ENCODE measurements around the gene KLK4.

GRCh38 chr19:50870417-50871089 is 40.6 kb downstream of the KLK4 start:
- TF ChIP-seq, protein P1, sequence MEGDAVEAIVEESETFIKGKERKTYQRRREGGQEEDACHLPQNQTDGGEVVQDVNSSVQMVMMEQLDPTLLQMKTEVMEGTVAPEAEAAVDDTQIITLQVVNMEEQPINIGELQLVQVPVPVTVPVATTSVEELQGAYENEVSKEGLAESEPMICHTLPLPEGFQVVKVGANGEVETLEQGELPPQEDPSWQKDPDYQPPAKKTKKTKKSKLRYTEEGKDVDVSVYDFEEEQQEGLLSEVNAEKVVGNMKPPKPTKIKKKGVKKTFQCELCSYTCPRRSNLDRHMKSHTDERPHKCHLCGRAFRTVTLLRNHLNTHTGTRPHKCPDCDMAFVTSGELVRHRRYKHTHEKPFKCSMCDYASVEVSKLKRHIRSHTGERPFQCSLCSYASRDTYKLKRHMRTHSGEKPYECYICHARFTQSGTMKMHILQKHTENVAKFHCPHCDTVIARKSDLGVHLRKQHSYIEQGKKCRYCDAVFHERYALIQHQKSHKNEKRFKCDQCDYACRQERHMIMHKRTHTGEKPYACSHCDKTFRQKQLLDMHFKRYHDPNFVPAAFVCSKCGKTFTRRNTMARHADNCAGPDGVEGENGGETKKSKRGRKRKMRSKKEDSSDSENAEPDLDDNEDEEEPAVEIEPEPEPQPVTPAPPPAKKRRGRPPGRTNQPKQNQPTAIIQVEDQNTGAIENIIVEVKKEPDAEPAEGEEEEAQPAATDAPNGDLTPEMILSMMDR (IDR thresholded peaks at IDR 0.05; ENCODE audit: low read depth, low read length), result no peak
- TF ChIP-seq EZH2phosphoT487 (IDR thresholded peaks at IDR 0.05; ENCODE audit: low read depth), result no peak
